CD8-positive, alpha-beta memory T cell (primary cell): ENCODE data around the gene SRSF8. TPM values are rescaled to one million over a fixed set of nuclear protein-coding genes. Genes with fewer than 3 reads are reported as not detected.

Source experiments
- polyA plus RNA-seq: library from polyadenylated mRNA; unstranded; fragments of 300-500 nt; fragmentation: Illumina TruSeq; gene quantifications from one replicate; pipeline ENCODE4 v1.2.3, GENCODE V29; 2021
- total RNA-seq, 2 experiments: library from RNA; stranded (reverse); gene quantifications; one replicate each; pipeline ENCODE4 v1.2.3, GENCODE V29; 2021

The SRSF8 gene
- total and polyA plus RNA-seq, 3 experiments from 2014 or later, result 75.8 to 91.6 (median 82.8) TPM

Other genes with a start within 250 kb of the SRSF8 start
- gene CWC15, start 93.4 kb upstream of the SRSF8 start, total RNA-seq, result 100 to 1,000 TPM in 1 of 2 experiments, 10 to 100 TPM in 1; 96.6 to 100 TPM
- 60.3 TPM for gene CWC15, start 93.4 kb upstream of the SRSF8 start, polyA plus RNA-seq
- 1 to 10 TPM; 1.6 to 1.8 TPM for gene KDM4D, start 93.2 kb upstream of the SRSF8 start, total RNA-seq
- 0.28 TPM for gene KDM4D, start 93.2 kb upstream of the SRSF8 start, polyA plus RNA-seq
- gene KDM4E, start 41.7 kb upstream of the SRSF8 start, total RNA-seq, result not detected
- gene KDM4E, start 41.7 kb upstream of the SRSF8 start, polyA plus RNA-seq, result not detected
- gene KDM4F, start 17.5 kb upstream of the SRSF8 start, total RNA-seq, result not detected
- not detected for gene KDM4F, start 17.5 kb upstream of the SRSF8 start, polyA plus RNA-seq
- 10 to 100 TPM; 29.6 to 30.1 TPM for gene ENDOD1, start 22.9 kb downstream of the SRSF8 start, total RNA-seq
- gene ENDOD1, start 22.9 kb downstream of the SRSF8 start, polyA plus RNA-seq, result 11.1 TPM
- gene SESN3, start 164.3 kb downstream of the SRSF8 start, total RNA-seq, result 10 to 100 TPM; 18.8 to 19.7 TPM
- gene SESN3, start 164.3 kb downstream of the SRSF8 start, polyA plus RNA-seq, result 2.1 TPM